ENCODE results near the gene CD2.

DNA sequence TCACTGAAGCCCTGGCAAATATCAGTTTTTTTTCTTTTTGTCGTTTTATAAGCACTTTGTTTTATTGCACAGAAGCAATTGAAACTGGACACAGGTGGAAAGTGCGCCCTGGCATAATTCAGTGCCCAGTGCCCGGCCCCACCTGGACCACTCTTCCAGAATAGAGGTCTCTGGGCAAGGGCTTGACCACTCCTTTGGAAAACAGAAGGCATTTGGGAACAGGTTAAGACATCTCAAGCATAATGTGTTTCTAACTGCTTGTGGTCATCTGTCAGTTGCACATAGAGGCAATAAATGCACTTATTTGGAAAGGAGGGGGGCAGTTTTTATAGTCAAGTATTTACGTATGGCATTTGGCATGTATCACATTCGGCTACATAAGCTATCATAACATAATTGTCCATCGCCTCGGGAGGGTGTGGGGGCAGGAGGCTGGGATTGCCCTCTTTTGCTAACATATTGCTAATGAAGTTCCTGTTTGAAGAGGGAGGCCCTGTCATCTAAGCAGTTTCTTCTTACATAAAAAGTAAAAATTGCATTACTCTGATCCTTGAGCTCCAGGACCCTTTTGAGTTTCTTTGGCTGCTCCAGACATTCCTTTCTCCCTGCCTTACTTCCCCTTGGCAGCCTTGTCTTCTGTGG is 14.7 kb upstream of the CD2 start:
- TF ChIP-seq EZH2 (IDR thresholded peaks at IDR 0.05; ENCODE audit: insufficient read depth, poor library complexity, severe bottlenecking) (no peak), EZH2phosphoT487 (IDR thresholded peaks at IDR 0.05; ENCODE audit: insufficient read depth, low read depth) (no peak)

All from GM23248 (cell line).